ENCODE measurements around the gene MYH7B.

Gene MYH7B

GRCh38 chr20:34945315-34946077 lies 10.2 kb upstream of the MYH7B start:
- no peak for DNase-seq (ENCODE audit: low spot score)

- no peak for DNase-seq (ENCODE audit: low spot score)
These were observed 9.0 kb upstream of the MYH7B start for GRCh38 chr20:34946661-34947060.

- DNase-seq (ENCODE audit: low spot score) = no peak
These were observed 8.3 kb upstream of the MYH7B start for GRCh38 chr20:34947336-34947735.

- DNase-seq (ENCODE audit: low spot score) = no peak
These were observed 7.6 kb upstream of the MYH7B start for GRCh38 chr20:34948030-34948429.

GRCh38 chr20:34949120-34949519 lies 6.5 kb upstream of the MYH7B start:
- no peak for DNase-seq (ENCODE audit: low spot score)

GRCh38 chr20:34951252-34951651 lies 4.4 kb upstream of the MYH7B start:
- no peak for DNase-seq (ENCODE audit: low spot score)

- no peak for DNase-seq (ENCODE audit: low spot score)
These were observed 4.0 kb upstream of the MYH7B start for GRCh38 chr20:34951652-34952051.

GRCh38 chr20:34952671-34953070 lies 3.0 kb upstream of the MYH7B start:
- DNase-seq (ENCODE audit: low spot score) = no peak

GRCh38 chr20:34953960-34954359 lies 1.7 kb upstream of the MYH7B start:
- DNase-seq (ENCODE audit: low spot score) = no peak

GRCh38 chr20:34954904-34955230 lies 801 bp upstream of the MYH7B start:
- DNase-seq (ENCODE audit: low spot score) = peak; percentile 9

- DNase-seq (ENCODE audit: low spot score) = no peak
These were observed 382 bp downstream of the MYH7B start for GRCh38 chr20:34956041-34956458.

- no peak for DNase-seq (ENCODE audit: low spot score)
These were observed 1.2 kb downstream of the MYH7B start for GRCh38 chr20:34956751-34957472.

- no peak for DNase-seq (ENCODE audit: low spot score)
These were observed 8.8 kb downstream of the MYH7B start for GRCh38 chr20:34964486-34964885.

- no peak for DNase-seq (ENCODE audit: low spot score)
These were observed 9.4 kb downstream of the MYH7B start for GRCh38 chr20:34965051-34965450.

- no peak for DNase-seq (ENCODE audit: low spot score)
These were observed 11.8 kb downstream of the MYH7B start for GRCh38 chr20:34967421-34967820.

GRCh38 chr20:34968042-34968775 lies 12.5 kb downstream of the MYH7B start:
- no peak for DNase-seq (ENCODE audit: low spot score)

- no peak for DNase-seq (ENCODE audit: low spot score)
These were observed 14.6 kb downstream of the MYH7B start for GRCh38 chr20:34970193-34970840.

- DNase-seq (ENCODE audit: low spot score) = no peak
These were observed 15.3 kb downstream of the MYH7B start for GRCh38 chr20:34970846-34971560.

GRCh38 chr20:34971561-34972235 lies 16.0 kb downstream of the MYH7B start:
- DNase-seq (ENCODE audit: low spot score) = no peak

- DNase-seq (ENCODE audit: low spot score) = no peak
These were observed 18.6 kb downstream of the MYH7B start for GRCh38 chr20:34974246-34974645.

GRCh38 chr20:34976286-34976685 lies 20.6 kb downstream of the MYH7B start:
- no peak for DNase-seq (ENCODE audit: low spot score)
